H9 (cell line): ENCODE results near the gene TFAP2A. TPM values are rescaled to one million over a fixed set of nuclear protein-coding genes. Genes with fewer than 3 reads are reported as not detected.

Experiments
- DNase-seq: peaks from one replicate; pipeline ENCODE4 v3.0.0-alpha.2; 2017
- H2AFZ ChIP-seq: one replicate; pipeline ENCODE4 v1.6.1; 2013; ENCODE audit warnings: mild to moderate bottlenecking, low read length, control low read depth, moderate library complexity
- H2AK5ac ChIP-seq: 2 replicates; pipeline ENCODE4 v1.6.1; 2013; ENCODE audit warnings: low read length, control low read depth, mixed read lengths; ENCODE audit not compliant: insufficient read length
- H2BK120ac ChIP-seq: one replicate; pipeline ENCODE4 v1.6.1; 2013; ENCODE audit warnings: low read depth, mild to moderate bottlenecking, low read length, control low read depth, inconsistent platforms; ENCODE audit not compliant: poor library complexity, severe bottlenecking
- H2BK12ac ChIP-seq: 2 replicates; pipeline ENCODE4 v1.6.1; 2013; ENCODE audit warnings: low read length, control low read depth, mixed read lengths, low read depth; ENCODE audit not compliant: insufficient read length
- H2BK15ac ChIP-seq: 2 replicates; pipeline ENCODE4 v1.6.1; 2013; ENCODE audit warnings: low read depth, low read length, control low read depth
- H2BK20ac ChIP-seq: one replicate; pipeline ENCODE4 v1.6.1; 2013; ENCODE audit warnings: low read depth, mild to moderate bottlenecking, low read length, control low read depth, inconsistent platforms; ENCODE audit not compliant: poor library complexity, severe bottlenecking
- H2BK5ac ChIP-seq: 2 replicates; pipeline ENCODE4 v1.6.1; 2013; ENCODE audit warnings: low read length, control low read depth, mixed read lengths; ENCODE audit not compliant: insufficient read length
- H3K14ac ChIP-seq: 2 replicates; pipeline ENCODE4 v1.6.1; 2013; ENCODE audit warnings: low read length, control low read depth; ENCODE audit not compliant: insufficient read depth
- H3K18ac ChIP-seq: 2 replicates; pipeline ENCODE4 v1.6.1; 2013; ENCODE audit warnings: low read depth, mild to moderate bottlenecking, mixed read lengths, low read length, control low read depth; ENCODE audit not compliant: insufficient read length
- H3K23ac ChIP-seq: 2 replicates; pipeline ENCODE4 v1.6.1; 2013; ENCODE audit warnings: low read length, control low read depth, mixed read lengths, low read depth; ENCODE audit not compliant: insufficient read length
- H3K23me2 ChIP-seq: 2 replicates; pipeline ENCODE4 v1.6.1; 2013; ENCODE audit warnings: low read depth, mild to moderate bottlenecking, mixed read lengths, low read length, control low read depth; ENCODE audit not compliant: insufficient read length, poor library complexity, severe bottlenecking
- H3K27ac ChIP-seq: 2 replicates; pipeline ENCODE4 v1.5.1; 2013; ENCODE audit warnings: low read length, control low read depth, mixed read lengths, low read depth; ENCODE audit not compliant: insufficient read length
- H3K27me3 ChIP-seq: 2 replicates; pipeline ENCODE4 v1.6.1; 2013; ENCODE audit warnings: low read length, control low read depth, inconsistent platforms; ENCODE audit not compliant: insufficient read depth
- H3K4ac ChIP-seq: 2 replicates; pipeline ENCODE4 v1.6.1; 2013; ENCODE audit warnings: low read depth, mild to moderate bottlenecking, control low read depth, inconsistent platforms, low read length, moderate library complexity
- H3K4me1 ChIP-seq: 2 replicates; pipeline ENCODE4 v1.6.1; 2013; ENCODE audit warnings: low read length, control low read depth, inconsistent platforms; ENCODE audit not compliant: insufficient read depth
- H3K4me2 ChIP-seq: 2 replicates; pipeline ENCODE4 v1.6.1; 2013; ENCODE audit warnings: low read length, control low read depth, mixed read lengths; ENCODE audit not compliant: insufficient read length, insufficient read depth
- H3K56ac ChIP-seq: 2 replicates; pipeline ENCODE4 v1.6.1; 2013; ENCODE audit warnings: low read depth, mild to moderate bottlenecking, mixed read lengths, low read length, control low read depth; ENCODE audit not compliant: insufficient read length
- H3K79me1 ChIP-seq: 2 replicates; pipeline ENCODE4 v1.6.1; 2013; ENCODE audit warnings: low read depth, mild to moderate bottlenecking, moderate library complexity, low read length, control low read depth, inconsistent platforms; ENCODE audit not compliant: insufficient read depth, poor library complexity, severe bottlenecking
- H3K79me2 ChIP-seq: 2 replicates; pipeline ENCODE4 v1.6.1; 2013; ENCODE audit warnings: low read length, control low read depth, inconsistent platforms; ENCODE audit not compliant: insufficient read depth
- H3K9ac ChIP-seq: 2 replicates; pipeline ENCODE4 v1.6.1; 2013; ENCODE audit warnings: low read length, control low read depth, mixed read lengths; ENCODE audit not compliant: insufficient read length; ENCODE audit errors: extremely low read depth
- H3K9me3 ChIP-seq: one replicate; pipeline ENCODE4 v1.6.1; 2013; ENCODE audit warnings: low read depth, low read length, inconsistent platforms; ENCODE audit not compliant: control insufficient read depth
- H3T11ph ChIP-seq: one replicate; pipeline ENCODE4 v1.6.1; 2013; ENCODE audit warnings: mild to moderate bottlenecking, low read length, control low read depth, inconsistent platforms
- H4K20me1 ChIP-seq: one replicate; pipeline ENCODE4 v1.6.1; 2013; ENCODE audit not compliant: control insufficient read depth, insufficient read length, insufficient read depth
- H4K5ac ChIP-seq: 2 replicates; pipeline ENCODE4 v1.6.1; 2013; ENCODE audit warnings: low read depth, mild to moderate bottlenecking, mixed read lengths, low read length, control low read depth; ENCODE audit not compliant: insufficient read length
- H4K8ac ChIP-seq: replicated peaks from 2 replicates; pipeline ENCODE4 v1.6.1; 2013; ENCODE audit warnings: low read length, control low read depth, mixed read lengths, low read depth; ENCODE audit not compliant: insufficient read length
- H4K91ac ChIP-seq: 2 replicates; pipeline ENCODE4 v1.6.1; 2013; ENCODE audit warnings: low read depth, mild to moderate bottlenecking, moderate library complexity, mixed read lengths, low read length, control low read depth; ENCODE audit not compliant: insufficient read length
- H3K27ac Mint-ChIP-seq, 3 experiments: 2 replicates in 2 of 3; 3 replicates in 1 of 3; pipeline ENCODE4 v1.8.0; 2020 to 2021; ENCODE audit warnings: mixed read lengths in 3 of 3, mild to moderate bottlenecking in 1 of 3, moderate library complexity in 1 of 3
- H3K27me3 Mint-ChIP-seq: 2 replicates; pipeline ENCODE4 v1.8.0; 2021; ENCODE audit warnings: low read depth, mild to moderate bottlenecking, moderate library complexity, mixed read lengths
- H3K36me3 Mint-ChIP-seq, 3 experiments: 2 replicates in 2 of 3; 3 replicates in 1 of 3; pipeline ENCODE4 v1.8.0; 2020 to 2021; ENCODE audit warnings: low read depth in 3 of 3, mixed read lengths in 3 of 3; ENCODE audit not compliant: insufficient read depth in 1 of 3
- H3K4me1 Mint-ChIP-seq, 2 experiments: 2 replicates each; pipeline ENCODE4 v1.8.0; 2020; ENCODE audit warnings: mixed read lengths in 2 of 2
- H3K4me3 Mint-ChIP-seq, 2 experiments: 2 replicates in 1 of 2; 3 replicates in 1 of 2; pipeline ENCODE4 v1.8.0; 2020 to 2021; ENCODE audit warnings: mild to moderate bottlenecking in 2 of 2, mixed read lengths in 2 of 2, moderate library complexity in 1 of 2
- H3K9me3 Mint-ChIP-seq, 2 experiments: 2 replicates in 1 of 2; 3 replicates in 1 of 2; pipeline ENCODE4 v1.8.0; 2020; ENCODE audit warnings: mild to moderate bottlenecking in 2 of 2, mixed read lengths in 2 of 2, moderate library complexity in 1 of 2
- WGBS: extraction: QIAGEN DNeasy Blood & Tissue Kit; methylation state at CpG from one replicate; pipeline ENCODE4 v1.1.7; 2013; ENCODE audit warnings: missing lambda C conversion rate, low lambda C conversion rate, mixed read lengths; ENCODE audit not compliant: insufficient read length; ENCODE audit errors: extremely low coverage; 5-methylcytosine and 5-hydroxymethylcytosine counted together
- total RNA-seq: library from RNA; stranded (reverse); gene quantifications from 2 replicates; pipeline ENCODE4 v1.2.1, GENCODE V29; 2021
- TF ChIP-seq, protein P1 (sequence below): fragments of 200-600 bp; sonication (generic); conservative IDR thresholded peaks from 3 replicates; pipeline ENCODE4 v1.8.0; 2021; ENCODE audit warnings: antibody characterized with exemption, mild to moderate bottlenecking

TFAP2A gene
- total RNA-seq, 1 experiment from 2014 or later, result 2.6 TPM

DNA sequence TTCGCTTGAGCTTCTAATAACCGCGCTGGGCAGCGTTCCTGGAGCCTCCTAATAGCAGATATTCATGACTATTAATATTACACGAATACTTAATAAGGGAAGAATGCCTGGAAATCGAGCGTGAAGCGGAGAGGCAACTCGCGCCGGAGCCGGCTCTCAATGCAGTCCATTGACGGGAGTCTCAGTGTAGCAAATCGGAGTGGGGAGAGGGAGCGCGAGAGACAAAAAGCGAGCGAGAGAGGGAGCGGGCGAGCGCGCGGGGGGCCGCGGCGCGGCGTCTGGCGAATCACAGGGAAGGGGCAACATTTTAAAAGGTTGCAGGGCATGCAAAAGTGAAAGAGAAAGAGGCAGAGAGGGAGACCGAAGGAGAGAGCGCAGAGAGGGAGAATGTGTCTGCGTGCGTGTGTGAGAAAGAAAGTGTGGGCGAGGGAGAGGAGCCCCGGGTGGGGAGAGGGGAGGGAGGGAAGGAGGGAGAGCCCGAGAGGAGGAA is 2.9 kb downstream of the TFAP2A start:
- H2BK5ac ChIP-seq, result no peak overlapping the region
- Mint-ChIP-seq H3K36me3 (peaks cover 0 to 4% (median 0%) of the 10 kb centered on the region in 3 experiments; a peak in 1 of 7 replicates), H3K4me1 (peaks cover 57 to 83% of the 10 kb centered on the region in 2 experiments), H3K4me3 (peak overlapping the region; percentile 53 to 84), H3K27me3 (peaks cover 99% of the 10 kb centered on the region), H3K9me3 (peaks cover 2 to 8% of the 10 kb centered on the region in 2 experiments; a peak in 2 of 5 replicates), H3K27ac (no peak overlapping the region)
- no peak overlapping the region for H3K18ac ChIP-seq
- no peak overlapping the region for H3K27ac ChIP-seq
- no peaks in the 10 kb centered on the region for H3K9me3 ChIP-seq
- H4K91ac ChIP-seq, result no peak overlapping the region
- no peak overlapping the region for H3K56ac ChIP-seq
- H4K5ac ChIP-seq, result no peak overlapping the region
- H2BK15ac ChIP-seq, result no peak overlapping the region
- no peak overlapping the region for H2AFZ ChIP-seq
- no peak overlapping the region for H2BK120ac ChIP-seq
- H2AK5ac ChIP-seq, result no peak overlapping the region
- H4K20me1 ChIP-seq, result no peaks in the 10 kb centered on the region
- no peak overlapping the region for H3K14ac ChIP-seq
- TF ChIP-seq, protein P1, sequence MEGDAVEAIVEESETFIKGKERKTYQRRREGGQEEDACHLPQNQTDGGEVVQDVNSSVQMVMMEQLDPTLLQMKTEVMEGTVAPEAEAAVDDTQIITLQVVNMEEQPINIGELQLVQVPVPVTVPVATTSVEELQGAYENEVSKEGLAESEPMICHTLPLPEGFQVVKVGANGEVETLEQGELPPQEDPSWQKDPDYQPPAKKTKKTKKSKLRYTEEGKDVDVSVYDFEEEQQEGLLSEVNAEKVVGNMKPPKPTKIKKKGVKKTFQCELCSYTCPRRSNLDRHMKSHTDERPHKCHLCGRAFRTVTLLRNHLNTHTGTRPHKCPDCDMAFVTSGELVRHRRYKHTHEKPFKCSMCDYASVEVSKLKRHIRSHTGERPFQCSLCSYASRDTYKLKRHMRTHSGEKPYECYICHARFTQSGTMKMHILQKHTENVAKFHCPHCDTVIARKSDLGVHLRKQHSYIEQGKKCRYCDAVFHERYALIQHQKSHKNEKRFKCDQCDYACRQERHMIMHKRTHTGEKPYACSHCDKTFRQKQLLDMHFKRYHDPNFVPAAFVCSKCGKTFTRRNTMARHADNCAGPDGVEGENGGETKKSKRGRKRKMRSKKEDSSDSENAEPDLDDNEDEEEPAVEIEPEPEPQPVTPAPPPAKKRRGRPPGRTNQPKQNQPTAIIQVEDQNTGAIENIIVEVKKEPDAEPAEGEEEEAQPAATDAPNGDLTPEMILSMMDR, result no peak
- H3K4me1 ChIP-seq, result peaks cover 6% of the 10 kb centered on the region; the same call in 1 of the 2 replicates
- peak overlapping the region; percentile 39 for H3K4me2 ChIP-seq
- H3K4ac ChIP-seq, result no peak overlapping the region
- H3K9ac ChIP-seq, result no peak overlapping the region
- H3K27me3 ChIP-seq, result peaks cover 80% of the 10 kb centered on the region
- no peak for DNase-seq
- H3T11ph ChIP-seq, result no peak overlapping the region
- no peaks in the 10 kb centered on the region for H3K79me2 ChIP-seq
- no peak overlapping the region for H3K23ac ChIP-seq
- H3K23me2 ChIP-seq, result peaks cover 16% of the 10 kb centered on the region
- WGBS, result no CpG with 5 or more reads among the region's 36 CpGs
- no peak overlapping the region for H4K8ac ChIP-seq
- H2BK12ac ChIP-seq, result no peak overlapping the region
- H2BK20ac ChIP-seq, result no peak overlapping the region
- no peaks in the 10 kb centered on the region for H3K79me1 ChIP-seq
